NCI-H524 (cell line): ENCODE results near the gene STAT5A.
"Not testable (repeated sequence)": the region's sequence is repeated elsewhere in the genome, so short reads cannot be mapped to it uniquely, and the experiment has no call there.

ENCODE experiments used
- DNase-seq, 2 experiments: peaks; one replicate each; lab custom pipeline; 2025; lab: John Stamatoyannopoulos, UW

The STAT5A gene

DNA sequence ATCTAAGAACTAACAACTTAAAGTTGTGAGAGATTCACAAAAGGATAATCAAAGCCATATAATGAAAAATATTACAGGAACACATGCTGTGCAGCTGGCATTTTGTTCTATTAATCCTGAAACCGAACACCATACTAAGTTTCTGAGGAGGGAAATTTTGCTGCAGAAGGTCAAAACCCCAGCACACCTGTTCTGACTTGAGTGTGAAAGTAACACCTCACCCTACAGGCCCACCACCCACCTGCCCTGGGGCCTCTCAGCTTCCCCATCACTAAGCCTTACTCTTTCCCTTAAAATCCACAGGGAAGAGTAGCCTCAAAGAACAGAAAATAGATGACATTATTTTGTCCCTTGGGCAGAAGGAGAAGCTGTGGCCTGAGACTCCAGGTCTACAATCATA, 44.8 kb downstream of the STAT5A start:
- DNase-seq: peak in 1 of 2 experiments; percentile 41

DNA sequence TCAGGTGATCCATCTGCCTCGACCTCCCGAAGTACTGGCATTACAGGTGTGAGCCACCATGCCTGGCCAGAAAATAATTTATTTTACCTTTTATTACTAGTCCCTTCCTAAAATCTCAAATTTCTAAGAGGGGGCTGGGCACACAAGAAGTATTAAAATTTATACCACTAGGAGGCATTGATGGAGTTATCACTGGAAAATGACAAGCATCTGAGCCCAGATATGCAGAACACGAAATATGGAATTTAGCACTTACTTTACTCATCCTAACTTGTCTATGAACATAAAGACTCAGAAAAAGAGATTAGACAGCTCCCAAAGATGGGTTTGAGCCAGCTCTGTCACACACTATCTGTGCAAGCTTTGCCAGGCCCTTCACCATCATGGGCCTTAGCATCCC, 46.4 kb downstream of the STAT5A start:
- DNase-seq: no peak

DNA sequence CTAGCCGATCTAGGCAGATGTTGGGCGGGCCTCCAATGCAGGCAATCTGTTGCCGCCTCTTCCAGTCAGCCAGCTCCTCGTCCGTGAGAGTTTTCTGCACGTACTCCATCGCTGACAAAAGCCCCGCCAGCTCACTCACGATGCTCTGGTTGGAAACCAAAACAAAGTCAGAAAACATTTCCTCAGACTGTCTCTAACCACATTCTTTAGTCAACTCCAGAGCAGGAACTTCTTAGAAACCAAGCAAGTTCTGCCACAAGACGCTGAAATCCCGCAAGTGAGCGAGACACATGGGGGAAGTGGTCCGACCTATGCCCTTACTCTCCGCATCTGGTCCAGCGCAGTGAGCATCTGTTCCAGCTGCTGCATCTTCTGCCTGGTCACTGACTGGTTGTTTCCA, 49.1 kb downstream of the STAT5A start:
- DNase-seq: no peak

DNA sequence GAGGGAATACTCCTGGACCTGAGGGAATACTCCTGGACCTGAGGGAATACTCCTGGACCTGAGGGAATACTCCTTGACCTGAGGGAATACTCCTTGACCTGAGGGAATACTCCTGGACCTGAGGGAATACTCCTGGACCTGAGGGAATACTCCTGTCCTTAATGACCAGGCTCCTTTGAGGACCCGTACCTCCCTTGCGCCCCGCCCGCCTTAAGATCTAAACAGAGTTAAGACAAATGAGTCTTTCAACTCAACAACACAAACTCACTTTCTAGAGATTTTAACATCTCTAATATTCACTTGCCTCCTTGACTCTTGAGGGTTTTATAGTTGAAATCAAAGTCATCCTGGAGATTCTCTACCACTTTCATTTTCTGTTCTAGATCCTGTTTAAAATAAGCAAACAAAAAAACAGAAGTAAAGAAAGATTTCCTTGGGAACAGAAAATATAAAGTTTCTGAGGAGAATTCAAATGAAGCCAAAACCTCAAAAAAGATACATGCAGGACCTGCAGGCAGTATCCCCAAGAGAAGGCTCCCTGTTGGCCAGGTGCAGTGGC, 50.2 kb downstream of the STAT5A start:
- no peak for DNase-seq

DNA sequence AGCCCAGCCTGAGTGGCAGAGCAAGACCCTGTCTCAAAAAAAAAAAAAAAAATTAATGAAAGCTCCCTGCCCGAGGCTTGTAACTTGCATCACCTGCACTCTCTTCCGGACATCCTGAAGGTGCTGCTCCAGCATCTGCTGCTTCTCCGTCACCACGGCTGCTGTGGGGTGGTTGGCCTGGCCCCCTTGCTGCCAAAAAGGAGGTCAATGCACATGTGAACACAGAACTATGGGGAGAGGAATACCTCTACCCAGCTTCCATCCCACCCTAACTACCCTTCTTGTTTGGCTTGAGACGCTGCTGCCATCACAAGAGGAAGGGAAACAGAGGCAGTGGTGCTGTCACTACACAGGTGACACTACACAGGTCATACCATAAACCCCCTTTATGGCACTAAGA, 50.9 kb downstream of the STAT5A start:
- no peak for DNase-seq

DNA sequence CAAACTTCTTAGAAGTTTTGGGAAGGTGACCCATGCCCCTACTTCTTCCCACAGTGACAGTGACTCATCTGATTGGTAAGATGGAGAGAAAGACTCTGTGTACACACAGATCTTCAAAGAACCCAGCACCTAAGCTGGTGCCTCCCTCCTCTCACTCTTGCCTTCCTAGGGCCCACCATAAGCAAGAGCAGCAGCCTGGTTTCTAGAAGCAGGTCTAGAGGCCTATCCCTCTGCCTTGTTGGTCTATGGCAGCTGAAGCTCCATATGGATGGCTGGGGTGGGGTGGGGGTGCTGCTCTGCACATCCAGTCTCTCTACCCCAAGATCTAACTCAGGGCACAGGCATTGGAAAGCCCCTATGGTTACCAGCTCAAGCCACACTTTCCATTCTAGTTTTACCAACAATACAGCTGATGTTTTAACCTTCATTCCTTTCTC, 52.4 kb downstream of the STAT5A start:
- no peak for DNase-seq

DNA sequence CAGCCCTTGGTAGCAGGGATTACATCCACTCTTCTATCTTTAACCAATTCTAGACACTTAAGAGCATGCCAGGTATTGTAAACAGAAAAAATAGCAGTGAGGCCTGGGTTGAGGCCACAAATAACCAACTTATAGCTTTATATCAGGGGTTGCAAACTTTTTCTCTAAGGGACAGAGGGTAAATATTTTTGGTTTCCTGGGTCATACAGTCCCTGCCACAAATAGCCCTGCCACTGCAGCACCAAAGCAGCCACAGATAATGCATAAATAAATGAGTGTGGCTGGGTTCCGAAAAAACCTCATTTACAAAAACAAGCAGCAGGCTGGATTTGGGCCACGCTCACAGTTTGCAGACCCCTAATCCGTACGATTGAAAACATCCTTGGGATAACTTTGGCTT, 53.3 kb downstream of the STAT5A start:
- no peak for DNase-seq

DNA sequence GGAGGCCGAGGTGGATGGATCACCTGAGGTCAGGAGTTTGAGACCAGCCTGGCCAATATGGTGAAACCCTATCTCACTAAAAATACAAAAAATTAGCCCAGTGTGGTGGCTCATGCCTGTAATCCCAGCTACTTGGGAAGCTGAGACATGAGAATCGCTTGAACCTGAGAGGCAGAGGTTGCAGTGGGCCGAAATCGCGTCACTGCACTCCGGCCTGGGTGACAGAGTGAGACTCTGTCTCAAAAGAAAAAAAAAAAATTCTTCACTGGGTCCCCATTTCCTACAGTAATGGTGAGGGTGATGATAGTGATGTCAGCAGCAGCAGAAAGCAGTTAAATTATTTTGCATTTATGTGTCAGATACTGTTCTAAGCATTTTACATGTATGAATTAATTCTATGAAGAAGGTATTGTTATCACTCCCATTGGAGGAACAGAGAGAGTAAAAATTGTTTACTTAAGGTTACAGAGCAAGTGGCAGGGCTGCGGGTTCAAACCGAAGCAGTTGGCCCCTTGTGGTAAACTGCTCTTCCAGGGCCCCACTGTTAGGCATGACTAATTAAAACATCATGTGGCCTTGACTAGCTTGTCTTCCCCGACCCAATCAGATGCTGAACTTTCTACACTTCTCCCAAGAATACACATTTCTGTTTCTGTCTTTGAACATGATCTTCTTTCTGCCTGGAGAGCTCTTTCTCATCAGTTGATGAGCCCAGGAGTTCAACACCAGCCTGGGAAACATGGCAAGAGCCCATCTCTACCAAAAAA, 54.1 kb downstream of the STAT5A start:
- DNase-seq: no peak

DNA sequence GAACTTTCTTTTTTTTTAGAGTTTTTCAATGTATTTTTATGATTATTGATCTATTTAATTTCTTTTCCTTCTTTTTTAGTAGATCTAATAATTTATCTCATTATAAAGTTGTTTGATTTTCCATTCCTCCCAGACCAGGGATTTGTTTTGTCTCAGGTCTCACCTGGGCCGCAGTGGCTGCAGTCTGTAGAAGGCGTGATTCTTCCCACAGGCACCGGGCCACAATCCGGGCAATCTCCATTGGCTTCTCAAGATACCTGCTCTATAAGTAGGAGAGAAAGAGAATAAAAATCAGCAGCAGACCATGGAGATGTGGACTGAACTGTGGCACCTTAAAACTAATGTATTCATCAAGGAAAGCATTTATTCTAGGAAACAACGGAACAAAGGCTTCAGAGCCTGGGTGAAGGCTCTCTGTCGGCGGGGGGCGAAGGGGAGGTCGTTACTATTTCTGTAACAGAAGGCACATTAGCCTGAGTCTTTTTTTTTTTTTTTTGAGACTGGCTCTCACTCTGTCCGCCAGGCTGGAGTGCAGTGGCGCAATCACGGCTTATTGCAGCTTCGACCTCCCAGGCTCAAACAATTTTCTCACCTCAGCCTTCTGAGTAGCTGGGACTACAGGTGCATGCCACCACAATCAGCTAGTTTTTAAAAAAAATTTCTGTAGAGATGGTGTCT, 57.2 kb downstream of the STAT5A start:
- DNase-seq: no peak

DNA sequence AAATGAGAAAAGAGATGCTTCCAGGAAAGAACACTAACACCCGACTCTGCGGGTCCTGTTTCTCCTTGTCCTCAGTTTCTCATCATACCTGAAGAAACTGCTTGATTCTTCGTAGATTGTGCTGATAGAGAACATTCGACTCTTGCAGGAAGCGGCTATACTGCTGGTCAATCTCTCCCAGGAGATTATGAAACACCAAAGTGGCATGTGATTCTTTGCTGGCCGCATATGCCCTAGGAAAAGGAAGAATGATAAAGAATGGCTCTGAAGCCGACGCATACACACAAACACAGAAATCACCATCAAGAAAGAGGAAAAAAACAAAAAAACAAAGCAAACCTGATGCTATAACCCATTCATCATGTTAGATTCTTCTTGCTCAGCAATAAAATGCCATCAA, 58.2 kb downstream of the STAT5A start:
- no peak for DNase-seq

DNA sequence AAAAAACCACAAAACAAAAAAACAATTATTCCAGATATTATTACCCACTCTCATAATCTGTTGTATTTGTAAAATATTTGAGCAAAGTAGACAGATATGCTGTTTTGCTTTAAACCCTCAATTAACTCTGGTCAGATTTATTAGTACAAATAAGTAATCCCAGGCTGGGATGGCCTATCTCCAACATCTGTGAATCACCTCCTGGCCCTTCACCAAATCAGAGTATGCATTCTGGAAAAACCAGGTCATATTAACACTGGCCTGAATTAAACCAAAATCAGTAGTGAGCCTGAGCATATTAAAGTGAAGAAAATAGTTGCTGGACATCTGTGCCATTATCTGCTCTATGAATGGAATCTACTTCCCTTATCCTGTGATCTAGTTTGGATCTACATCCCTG, 58.9 kb downstream of the STAT5A start:
- DNase-seq: no peak

DNA sequence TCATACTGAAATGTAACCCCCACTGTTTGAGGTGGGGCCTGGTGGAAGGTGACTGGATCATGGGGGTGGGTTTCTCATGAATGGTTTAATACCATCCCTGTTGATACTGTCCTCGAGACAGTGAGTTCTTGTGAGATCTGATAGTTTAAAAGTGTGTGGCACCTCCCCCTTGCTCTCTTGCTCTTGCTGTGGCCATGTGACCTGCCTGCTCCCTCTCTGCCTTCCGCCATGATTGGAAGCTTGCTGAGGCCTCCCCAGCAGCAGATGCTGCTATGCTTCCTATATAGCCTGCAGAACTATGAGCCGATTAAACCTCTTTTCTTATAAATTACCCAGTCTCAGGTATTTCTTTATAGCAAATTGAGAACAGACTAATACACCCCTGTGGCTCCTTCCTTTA, 59.3 kb downstream of the STAT5A start:
- no peak for DNase-seq

DNA sequence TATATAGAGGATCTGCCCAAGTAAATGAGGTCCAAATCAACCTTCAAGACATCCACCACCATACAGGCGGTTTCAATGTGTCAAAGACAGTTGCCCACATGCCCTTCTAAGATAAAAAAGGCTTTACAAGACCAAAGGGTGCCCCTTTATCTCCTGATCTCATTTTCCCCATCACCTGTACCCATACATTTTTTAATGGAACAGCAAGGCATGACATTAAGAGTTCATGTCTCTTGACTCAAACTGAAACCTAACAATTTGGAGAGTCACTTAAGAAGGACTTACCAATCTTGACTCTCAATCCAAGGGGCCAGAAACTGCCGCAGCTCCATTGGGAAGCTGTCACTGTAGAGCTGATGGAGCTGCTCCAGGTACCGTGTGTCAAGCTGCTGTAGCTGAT, 59.8 kb downstream of the STAT5A start:
- no peak for DNase-seq

DNA sequence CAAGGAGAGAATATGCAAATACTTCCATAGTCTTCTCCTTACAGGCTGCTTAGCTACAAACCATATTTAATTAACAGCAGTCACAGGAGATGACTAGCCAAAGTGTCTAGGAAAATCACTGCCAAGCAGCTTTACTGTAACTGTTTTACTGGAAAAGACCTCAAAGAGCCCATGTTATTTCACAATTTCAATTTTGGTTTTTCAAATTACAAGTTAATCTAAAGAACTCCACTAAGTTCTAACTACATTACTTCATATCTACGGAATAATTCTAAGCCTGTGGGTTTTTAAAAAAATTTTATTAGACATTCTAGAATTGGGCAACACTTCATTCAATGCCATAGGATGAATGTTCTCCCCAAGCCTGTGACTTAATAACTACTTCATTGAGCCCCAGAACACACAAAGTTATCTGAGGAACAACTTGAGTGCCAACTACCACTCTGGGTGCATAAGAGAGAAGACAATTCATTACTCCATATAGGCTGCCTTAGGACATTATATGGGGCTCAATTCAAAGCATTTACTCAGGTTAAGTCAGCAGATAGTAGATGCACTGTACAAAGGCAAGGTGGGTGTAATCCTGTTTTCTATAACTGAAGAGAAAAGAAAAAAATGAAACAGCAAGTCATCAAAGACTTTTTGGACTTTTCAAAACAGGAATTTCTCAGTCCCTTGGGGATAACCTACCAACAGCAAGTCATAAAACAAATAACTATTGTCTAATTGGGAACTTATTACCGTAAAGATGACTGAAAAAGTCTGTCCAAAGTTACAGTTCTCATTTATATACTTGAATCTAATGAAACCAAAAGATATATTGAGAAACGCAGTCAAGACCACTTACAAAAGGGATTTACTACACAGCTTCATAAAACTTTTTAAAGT, 66.9 kb downstream of the STAT5A start:
- DNase-seq: no peak

DNA sequence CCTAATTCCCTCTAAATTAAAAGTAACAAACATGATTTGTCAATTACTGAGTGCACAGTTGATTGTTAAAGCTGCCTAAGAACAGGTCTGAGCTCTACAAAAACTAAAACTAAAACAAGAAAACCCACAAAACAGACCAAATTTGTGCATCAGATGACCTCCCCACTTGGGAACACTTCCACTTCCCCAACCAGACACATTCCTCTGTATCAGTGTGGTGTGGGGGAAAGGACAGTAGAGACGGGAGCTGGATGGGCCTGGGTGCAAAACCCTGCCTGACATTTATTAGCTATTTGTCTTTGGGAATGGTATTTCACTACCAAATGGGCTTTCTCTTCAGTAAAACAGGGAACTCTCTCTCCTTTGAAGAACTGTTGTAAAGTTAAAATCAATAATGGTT, 70.1 kb downstream of the STAT5A start:
- no peak for DNase-seq

DNA sequence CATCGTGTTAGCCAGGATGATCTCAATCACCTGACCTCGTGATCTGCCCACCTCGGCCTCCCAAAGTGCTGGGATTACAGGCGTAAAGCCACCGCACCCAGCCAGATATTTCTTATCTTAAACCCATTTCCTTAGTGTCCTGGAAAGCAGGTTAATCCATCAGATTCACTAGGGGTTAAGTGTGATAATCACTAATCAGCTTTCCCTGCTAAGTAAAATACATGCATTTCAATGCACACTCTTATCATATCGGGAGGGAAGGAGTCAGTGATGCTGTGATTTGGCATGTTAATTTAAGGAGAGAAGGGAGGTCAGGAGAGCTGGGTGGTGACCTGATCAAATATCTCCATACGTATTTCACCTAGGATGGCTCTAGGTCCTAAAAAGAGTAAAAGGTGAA, 70.8 kb downstream of the STAT5A start:
- DNase-seq: no peak

DNA sequence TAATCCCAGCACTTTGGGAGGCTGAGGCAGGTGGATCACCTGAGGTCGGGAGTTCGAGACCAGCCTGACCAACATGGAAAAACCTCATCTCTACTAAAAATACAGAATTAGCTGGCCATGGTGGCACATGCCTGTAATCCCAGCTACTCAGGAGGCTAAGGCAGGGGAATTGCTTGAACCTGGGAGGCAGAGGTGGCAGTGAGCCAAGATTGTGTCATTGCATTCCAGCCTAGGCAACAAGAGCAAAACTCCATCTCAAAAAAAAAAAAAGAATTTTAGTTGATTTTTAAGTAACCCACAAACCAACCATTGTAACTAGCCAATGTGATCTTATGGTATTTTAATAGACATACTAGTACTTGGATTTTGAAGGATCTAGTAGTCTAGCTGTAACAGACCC, 72.1 kb downstream of the STAT5A start:
- DNase-seq: not testable (repeated sequence)
